ENCODE results near the gene HOXA4.

Gene HOXA4

GRCh38 chr7:27130540-27131389, at the start of gene HOXA4:
HOXA4 (minus strand) TSS chr7:27130757; CDS start chr7:27130733, 24 bp downstream.
- DNase-seq, result no peak
- in situ Hi-C loops (cut with MboI; ENCODE audit: low pct_unique_long_range_greater_than_20kb, low sequenced_read_pairs), result no loop called here

- peak; percentile 90 for DNase-seq
- in situ Hi-C loops (cut with MboI; ENCODE audit: low pct_unique_long_range_greater_than_20kb, low sequenced_read_pairs), result loop anchor here (25.0 kb wide), 1 partner anchor 817 kb away; no protein-coding TSS in a partner anchor
These were observed 49.2 kb upstream of the HOXA4 start for GRCh38 chr7:27179503-27180430.

GRCh38 chr7:27179030-27179429, 48.5 kb upstream of the HOXA4 start:
- no peak for DNase-seq
- in situ Hi-C loops (cut with MboI; ENCODE audit: low pct_unique_long_range_greater_than_20kb, low sequenced_read_pairs), result loop anchor here (25.0 kb wide), 1 partner anchor 817 kb away; no protein-coding TSS in a partner anchor

- no peak for DNase-seq
- in situ Hi-C loops (cut with MboI; ENCODE audit: low pct_unique_long_range_greater_than_20kb, low sequenced_read_pairs), result loop anchor here (25.0 kb wide), 1 partner anchor 816 kb away; no protein-coding TSS in a partner anchor
These were observed 47.8 kb upstream of the HOXA4 start for GRCh38 chr7:27178366-27178765.

GRCh38 chr7:27177795-27178320, 47.3 kb upstream of the HOXA4 start:
- DNase-seq, result no peak
- in situ Hi-C loops (cut with MboI; ENCODE audit: low pct_unique_long_range_greater_than_20kb, low sequenced_read_pairs), result loop anchor here (25.0 kb wide), 1 partner anchor 816 kb away; no protein-coding TSS in a partner anchor

- no peak for DNase-seq
- in situ Hi-C loops (cut with MboI; ENCODE audit: low pct_unique_long_range_greater_than_20kb, low sequenced_read_pairs), result loop anchor here (25.0 kb wide), 1 partner anchor 815 kb away; no protein-coding TSS in a partner anchor
These were observed 46.6 kb upstream of the HOXA4 start for GRCh38 chr7:27176962-27177794.

GRCh38 chr7:27176524-27176845, 45.9 kb upstream of the HOXA4 start:
- no peak for DNase-seq
- in situ Hi-C loops (cut with MboI; ENCODE audit: low pct_unique_long_range_greater_than_20kb, low sequenced_read_pairs), result loop anchor here (25.0 kb wide), 1 partner anchor 814 kb away; no protein-coding TSS in a partner anchor

- no peak for DNase-seq
- in situ Hi-C loops (cut with MboI; ENCODE audit: low pct_unique_long_range_greater_than_20kb, low sequenced_read_pairs), result loop anchor here (25.0 kb wide), 1 partner anchor 814 kb away; no protein-coding TSS in a partner anchor
These were observed 45.3 kb upstream of the HOXA4 start for GRCh38 chr7:27175626-27176523.

- in situ Hi-C loops (cut with MboI; ENCODE audit: low pct_unique_long_range_greater_than_20kb, low sequenced_read_pairs), result loop anchor here (25.0 kb wide), 2 partner anchors 813 to 1313 kb away; no protein-coding TSS in a partner anchor
- DNase-seq, result peak; percentile 31
These were observed 44.5 kb upstream of the HOXA4 start for GRCh38 chr7:27174874-27175625.

GRCh38 chr7:27173956-27174873, 43.7 kb upstream of the HOXA4 start, which contains the start of gene HOXA10:
HOXA10 (minus strand) TSS chr7:27174320; CDS start chr7:27174306, 14 bp downstream.
- in situ Hi-C loops (cut with MboI; ENCODE audit: low pct_unique_long_range_greater_than_20kb, low sequenced_read_pairs), result loop anchor here (25.0 kb wide), 1 partner anchor 1312 kb away; no protein-coding TSS in a partner anchor

GRCh38 chr7:27173511-27173955, 43.0 kb upstream of the HOXA4 start:
- in situ Hi-C loops (cut with MboI; ENCODE audit: low pct_unique_long_range_greater_than_20kb, low sequenced_read_pairs), result loop anchor here (25.0 kb wide), 1 partner anchor 1311 kb away; no protein-coding TSS in a partner anchor
- DNase-seq, result peak; percentile 65

More at GRCh38 chr7:27173956-27174873, 43.7 kb upstream of the HOXA4 start, which contains the start of gene HOXA10:
- no peak for DNase-seq

GRCh38 chr7:27172823-27173510, 42.4 kb upstream of the HOXA4 start:
- in situ Hi-C loops (cut with MboI; ENCODE audit: low pct_unique_long_range_greater_than_20kb, low sequenced_read_pairs), result loop anchor here (25.0 kb wide), 1 partner anchor 1311 kb away; no protein-coding TSS in a partner anchor
- peak; percentile 59 for DNase-seq

GRCh38 chr7:27172315-27172774, 41.8 kb upstream of the HOXA4 start:
- in situ Hi-C loops (cut with MboI; ENCODE audit: low pct_unique_long_range_greater_than_20kb, low sequenced_read_pairs), result loop anchor here (25.0 kb wide), 1 partner anchor 1310 kb away; no protein-coding TSS in a partner anchor
- DNase-seq, result peak; percentile 49

GRCh38 chr7:27171637-27172314, 41.2 kb upstream of the HOXA4 start:
- peak; percentile 74 for DNase-seq
- in situ Hi-C loops (cut with MboI; ENCODE audit: low pct_unique_long_range_greater_than_20kb, low sequenced_read_pairs), result loop anchor here (25.0 kb wide), 1 partner anchor 1309 kb away; no protein-coding TSS in a partner anchor

All from KBM-7 (cell line).